Measurements from ENCODE around the gene TSHZ2.
"Not testable (repeated sequence)": the region's sequence is repeated elsewhere in the genome, so short reads cannot be mapped to it uniquely, and the experiment has no call there.

TSHZ2 gene

DNA sequence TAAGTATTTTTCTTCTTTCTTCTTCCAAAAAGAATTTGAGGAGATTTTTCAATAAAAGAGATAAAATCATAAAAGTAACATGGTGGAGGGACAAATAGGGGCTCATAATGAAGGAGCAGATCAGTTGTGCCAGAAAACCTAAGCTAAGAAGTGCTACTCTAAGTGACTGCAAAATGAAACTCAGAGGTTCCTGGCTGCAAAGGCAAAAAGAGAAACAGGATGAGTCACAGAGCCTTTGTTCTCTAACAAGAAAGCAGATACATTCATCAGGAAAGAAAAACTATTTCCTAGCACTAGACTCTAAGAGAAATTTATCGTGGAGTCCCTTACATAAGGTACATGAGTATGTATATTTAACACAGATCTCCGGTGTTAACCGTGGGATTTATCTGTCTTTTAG, 49.8 kb downstream of the TSHZ2 start:
- H3K27ac ChIP-seq = no peak overlapping the region
- in situ Hi-C loops (cut with HindIII; ENCODE audit: low pct_ligation_motif_present, low sequenced_read_pairs) = no loop called here
- no peak for DNase-seq
- TF ChIP-seq, protein P1, sequence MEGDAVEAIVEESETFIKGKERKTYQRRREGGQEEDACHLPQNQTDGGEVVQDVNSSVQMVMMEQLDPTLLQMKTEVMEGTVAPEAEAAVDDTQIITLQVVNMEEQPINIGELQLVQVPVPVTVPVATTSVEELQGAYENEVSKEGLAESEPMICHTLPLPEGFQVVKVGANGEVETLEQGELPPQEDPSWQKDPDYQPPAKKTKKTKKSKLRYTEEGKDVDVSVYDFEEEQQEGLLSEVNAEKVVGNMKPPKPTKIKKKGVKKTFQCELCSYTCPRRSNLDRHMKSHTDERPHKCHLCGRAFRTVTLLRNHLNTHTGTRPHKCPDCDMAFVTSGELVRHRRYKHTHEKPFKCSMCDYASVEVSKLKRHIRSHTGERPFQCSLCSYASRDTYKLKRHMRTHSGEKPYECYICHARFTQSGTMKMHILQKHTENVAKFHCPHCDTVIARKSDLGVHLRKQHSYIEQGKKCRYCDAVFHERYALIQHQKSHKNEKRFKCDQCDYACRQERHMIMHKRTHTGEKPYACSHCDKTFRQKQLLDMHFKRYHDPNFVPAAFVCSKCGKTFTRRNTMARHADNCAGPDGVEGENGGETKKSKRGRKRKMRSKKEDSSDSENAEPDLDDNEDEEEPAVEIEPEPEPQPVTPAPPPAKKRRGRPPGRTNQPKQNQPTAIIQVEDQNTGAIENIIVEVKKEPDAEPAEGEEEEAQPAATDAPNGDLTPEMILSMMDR (IDR thresholded peaks at IDR 0.05; ENCODE audit: low read depth, low read length, missing control alignments) = no peak
- no peaks in the 10 kb centered on the region for H3K36me3 ChIP-seq (replicated peaks)
- no peak overlapping the region for H3K4me3 ChIP-seq (ENCODE audit: low read depth, low read length)
- no peaks in the 10 kb centered on the region for H3K27me3 ChIP-seq (replicated peaks)

DNA sequence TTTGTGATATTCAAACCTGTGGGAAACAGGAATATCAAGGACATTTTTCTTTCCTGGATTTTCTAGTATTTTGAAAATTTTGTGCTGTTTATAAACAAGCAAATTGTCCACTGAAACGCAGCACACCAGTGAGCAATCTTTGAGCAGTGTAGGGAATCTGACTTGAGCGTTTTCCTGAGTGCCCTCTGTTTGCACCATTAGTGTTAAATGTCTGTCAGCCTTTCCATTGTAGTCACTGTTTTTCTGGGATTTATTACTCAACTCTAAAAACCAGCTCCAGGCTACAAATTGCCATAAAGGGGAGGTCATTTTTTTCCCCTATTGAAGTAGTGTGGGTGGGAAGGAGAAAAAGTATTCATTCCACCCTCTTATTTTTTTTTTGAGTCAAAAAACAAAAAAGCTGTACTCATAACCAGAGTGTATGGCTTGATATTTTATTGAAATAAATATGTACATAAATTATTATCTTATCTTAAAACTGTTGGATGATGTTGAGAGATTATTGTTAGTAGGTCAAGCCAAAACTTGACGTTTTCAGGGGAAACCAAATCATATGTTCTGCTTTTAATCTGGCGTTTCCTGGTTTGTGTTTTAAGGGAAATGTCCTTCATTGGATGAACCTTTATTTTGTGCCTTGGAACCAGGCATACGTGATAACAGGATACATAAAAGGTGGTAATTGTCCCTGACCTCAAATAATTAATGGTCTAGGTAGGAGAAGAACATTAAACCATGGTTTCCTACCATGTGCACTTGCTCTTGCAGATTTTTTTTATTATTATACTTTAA, 51.8 kb downstream of the TSHZ2 start:
- Histone ChIP-seq H3K27ac (no peak overlapping the region), H3K27me3 (replicated peaks) (no peaks in the 10 kb centered on the region), H3K4me3 (ENCODE audit: low read depth, low read length) (no peak overlapping the region), H3K36me3 (replicated peaks) (no peaks in the 10 kb centered on the region)
- TF ChIP-seq, protein P1 (IDR thresholded peaks at IDR 0.05; ENCODE audit: low read depth, low read length, missing control alignments) = no peak
- in situ Hi-C loops (cut with HindIII; ENCODE audit: low pct_ligation_motif_present, low sequenced_read_pairs) = no loop called here
- no peak for DNase-seq

DNA sequence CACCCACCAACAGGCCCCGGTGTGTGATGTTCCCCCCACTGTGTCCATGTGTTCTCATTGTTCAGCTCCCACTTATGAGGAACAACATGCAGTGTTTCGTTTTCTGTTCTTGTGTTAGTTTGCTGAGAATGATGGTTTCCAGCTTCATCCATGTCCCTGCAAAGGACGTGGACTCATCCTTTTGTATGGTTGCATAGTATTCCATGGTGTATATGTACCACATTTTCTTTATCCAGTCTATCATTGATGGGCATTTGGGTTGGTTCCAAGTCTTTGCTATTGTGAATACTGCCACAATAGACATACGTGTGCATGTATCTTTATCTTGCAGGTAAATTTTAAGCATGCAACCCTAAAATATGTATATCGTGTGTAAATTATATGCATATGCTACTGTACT, 52.5 kb downstream of the TSHZ2 start:
- H3K27ac ChIP-seq; in situ Hi-C loops (cut with HindIII; ENCODE audit: low pct_ligation_motif_present, low sequenced_read_pairs); H3K36me3 ChIP-seq (replicated peaks); H3K27me3 ChIP-seq (replicated peaks); H3K4me3 ChIP-seq (ENCODE audit: low read depth, low read length); DNase-seq: not testable (repeated sequence)

DNA sequence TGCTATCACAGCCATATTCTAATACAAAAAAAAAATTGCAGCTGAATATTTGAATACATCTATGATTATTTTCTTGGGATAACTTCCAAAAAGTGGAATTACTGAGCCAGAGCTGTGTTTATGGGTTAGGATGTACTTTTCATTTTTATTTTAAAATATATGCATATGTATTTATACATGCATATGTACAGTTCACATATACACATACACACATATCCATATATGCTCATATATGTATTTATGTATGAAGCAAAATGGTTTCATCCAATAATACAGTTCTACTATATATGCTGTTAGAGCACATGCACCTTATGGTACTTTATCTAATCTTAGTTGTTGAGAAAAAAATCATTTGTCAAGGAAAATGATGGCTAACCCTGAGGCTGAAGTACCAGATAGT, 54.9 kb downstream of the TSHZ2 start:
- H3K27me3 ChIP-seq (replicated peaks) = no peaks in the 10 kb centered on the region
- no peak overlapping the region for H3K27ac ChIP-seq
- DNase-seq = no peak
- TF ChIP-seq, protein P1 (IDR thresholded peaks at IDR 0.05; ENCODE audit: low read depth, low read length, missing control alignments) = no peak
- no peak overlapping the region for H3K4me3 ChIP-seq (ENCODE audit: low read depth, low read length)
- in situ Hi-C loops (cut with HindIII; ENCODE audit: low pct_ligation_motif_present, low sequenced_read_pairs) = no loop called here
- H3K36me3 ChIP-seq (replicated peaks) = no peaks in the 10 kb centered on the region

DNA sequence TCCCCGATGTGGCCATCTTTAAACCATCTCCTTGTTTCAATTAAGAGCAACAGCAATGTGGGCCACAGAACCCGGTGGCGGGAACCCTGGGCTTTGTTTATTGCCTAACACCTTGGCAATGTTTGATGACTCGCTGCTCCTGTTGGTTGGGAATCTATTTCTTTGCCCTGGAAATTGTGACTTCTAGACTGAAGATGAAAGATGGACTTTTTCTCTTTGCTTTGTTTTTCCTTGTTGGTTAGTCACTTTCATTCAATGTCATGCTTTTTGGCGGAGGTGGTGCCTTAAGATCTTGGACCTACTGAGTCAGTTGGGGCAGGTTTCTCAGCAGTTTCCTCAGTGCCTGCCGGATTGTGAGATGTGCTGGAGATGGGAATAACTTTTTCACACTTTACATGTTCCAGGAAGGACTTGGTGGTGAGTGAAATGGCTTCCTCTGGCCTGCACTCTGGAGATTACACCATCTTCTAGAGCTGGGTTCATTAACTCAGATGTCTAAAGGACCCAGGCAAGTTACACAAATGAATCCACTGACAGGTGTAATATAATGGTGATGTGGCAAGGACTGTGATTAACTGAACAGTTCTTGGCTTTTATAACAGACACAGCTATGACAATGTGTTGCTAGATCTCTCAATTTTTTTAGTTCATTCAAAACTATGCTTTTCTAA, 56.3 kb downstream of the TSHZ2 start:
- in situ Hi-C loops (cut with HindIII; ENCODE audit: low pct_ligation_motif_present, low sequenced_read_pairs) = no loop called here
- DNase-seq = no peak
- TF ChIP-seq, protein P1 (IDR thresholded peaks at IDR 0.05; ENCODE audit: low read depth, low read length, missing control alignments) = no peak
- no peak overlapping the region for H3K4me3 ChIP-seq (ENCODE audit: low read depth, low read length)
- H3K27ac ChIP-seq = no peak overlapping the region
- H3K27me3 ChIP-seq (replicated peaks) = no peaks in the 10 kb centered on the region
- no peaks in the 10 kb centered on the region for H3K36me3 ChIP-seq (replicated peaks)

DNA sequence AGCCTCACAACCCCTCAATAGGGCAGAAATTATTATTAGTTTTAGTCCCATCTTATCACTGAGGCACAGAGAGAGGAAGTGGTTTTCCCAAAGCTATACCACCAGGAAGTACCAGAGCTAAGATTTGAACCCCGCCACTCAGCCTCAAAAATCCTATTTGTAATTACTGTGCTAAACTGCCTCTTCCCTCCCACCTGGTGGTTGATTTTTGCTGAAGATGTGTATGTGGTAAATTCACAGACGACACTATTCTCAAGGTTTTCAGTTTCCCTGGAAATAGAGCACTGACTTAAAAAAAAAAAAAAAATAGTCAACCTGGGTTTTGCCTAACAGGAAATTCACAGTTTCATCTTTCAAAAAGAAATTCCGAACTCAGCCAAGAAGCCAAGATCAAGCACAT, 57.9 kb downstream of the TSHZ2 start:
- Histone ChIP-seq H3K27ac (no peak overlapping the region), H3K36me3 (replicated peaks) (no peaks in the 10 kb centered on the region), H3K4me3 (ENCODE audit: low read depth, low read length) (no peak overlapping the region), H3K27me3 (replicated peaks) (no peaks in the 10 kb centered on the region)
- TF ChIP-seq, protein P1 (IDR thresholded peaks at IDR 0.05; ENCODE audit: low read depth, low read length, missing control alignments) = no peak
- DNase-seq = no peak
- in situ Hi-C loops (cut with HindIII; ENCODE audit: low pct_ligation_motif_present, low sequenced_read_pairs) = no loop called here
